SK-N-SH treated with all-trans-retinoic acid at 6 μM for 48 hours (cell line): ENCODE results near the gene ST6GALNAC4.

Experiments used
- ISL1 ChIP-seq: fragments of 250-450 bp; sonication (Bioruptor Pico); IDR thresholded peaks from 2 replicates; pipeline ENCODE4 v2.1.2; 2022; ENCODE audit warnings: mild to moderate bottlenecking, moderate library complexity
- TF ChIP-seq, protein P1 (sequence below): fragments of 250-450 bp; sonication (Bioruptor Pico); IDR thresholded peaks from 2 replicates; pipeline ENCODE4 v1.8.0; 2021; ENCODE audit warnings: low read depth, mild to moderate bottlenecking, moderate library complexity, borderline replicate concordance

DNA sequence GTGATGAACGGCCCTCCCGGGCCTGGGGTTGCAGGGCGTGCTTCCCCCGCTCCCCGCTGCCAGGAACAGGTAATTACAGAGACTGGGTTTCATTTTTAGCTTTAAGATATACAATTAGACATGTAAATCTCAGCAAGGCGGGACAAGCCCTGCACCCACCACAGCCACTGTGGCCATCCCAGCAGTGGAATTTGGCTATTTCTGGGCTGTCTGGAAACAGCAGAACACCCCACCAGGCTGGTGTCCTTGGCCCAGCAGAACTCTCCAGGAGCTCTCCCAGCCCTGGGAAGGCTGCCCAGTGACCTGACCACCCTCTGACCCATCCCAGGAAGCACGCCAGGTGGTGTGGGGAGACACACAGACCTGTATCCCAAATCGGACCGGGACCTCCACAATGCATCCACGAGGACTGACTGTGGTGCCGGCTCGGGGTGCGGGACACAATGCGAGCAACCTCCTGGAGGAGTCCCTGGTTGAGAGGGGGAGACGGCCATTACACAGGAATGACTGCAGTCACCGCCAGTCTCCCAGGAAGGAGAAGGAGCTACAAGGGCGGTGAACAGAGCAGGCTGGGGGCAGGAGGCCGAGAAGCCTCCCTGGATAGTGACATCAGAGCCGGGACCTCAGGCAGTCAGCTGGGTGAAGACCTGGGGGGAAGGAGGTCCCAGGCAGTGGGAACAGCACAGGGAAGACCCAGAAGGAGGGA, 46.7 kb upstream of the ST6GALNAC4 start:
- TF ChIP-seq, protein P1, sequence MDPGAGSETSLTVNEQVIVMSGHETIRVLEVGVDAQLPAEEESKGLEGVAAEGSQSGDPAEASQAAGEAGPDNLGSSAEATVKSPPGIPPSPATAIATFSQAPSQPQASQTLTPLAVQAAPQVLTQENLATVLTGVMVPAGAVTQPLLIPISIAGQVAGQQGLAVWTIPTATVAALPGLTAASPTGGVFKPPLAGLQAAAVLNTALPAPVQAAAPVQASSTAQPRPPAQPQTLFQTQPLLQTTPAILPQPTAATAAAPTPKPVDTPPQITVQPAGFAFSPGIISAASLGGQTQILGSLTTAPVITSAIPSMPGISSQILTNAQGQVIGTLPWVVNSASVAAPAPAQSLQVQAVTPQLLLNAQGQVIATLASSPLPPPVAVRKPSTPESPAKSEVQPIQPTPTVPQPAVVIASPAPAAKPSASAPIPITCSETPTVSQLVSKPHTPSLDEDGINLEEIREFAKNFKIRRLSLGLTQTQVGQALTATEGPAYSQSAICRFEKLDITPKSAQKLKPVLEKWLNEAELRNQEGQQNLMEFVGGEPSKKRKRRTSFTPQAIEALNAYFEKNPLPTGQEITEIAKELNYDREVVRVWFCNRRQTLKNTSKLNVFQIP: no peak
- no peak for TF ChIP-seq ISL1 (CRISPR knock-in tag)
